H1 (cell line): ENCODE data around the gene MYO15A. TPM values are rescaled to one million over a fixed set of nuclear protein-coding genes. Genes with fewer than 3 reads are reported as not detected.
A peak's percentile ranks its signal among the peaks of the same experiment; 100 is the strongest.

Experiments used
- CEBPB ChIP-seq: IDR thresholded peaks from 2 replicates; pipeline ENCODE4 v1.6.1; 2012; ENCODE audit warnings: low read depth, low read length
- CHD2 ChIP-seq: IDR thresholded peaks from 2 replicates; pipeline ENCODE4 v1.6.1; 2012; ENCODE audit warnings: low read length, improper control_type of control experiment
- GTF2F1 ChIP-seq: IDR thresholded peaks from 2 replicates; pipeline ENCODE4 v1.6.1; 2012; ENCODE audit warnings: low read depth, low read length, improper control_type of control experiment, borderline replicate concordance
- HDAC2 ChIP-seq, 2 experiments: fragments of 300-600 bp in 1 of 2; sonication (generic) in 1 of 2; IDR thresholded peaks; 2 replicates each; pipeline ENCODE4 v1.6.1; 2011 to 2012; ENCODE audit warnings: low read depth in 2 of 2, low read length in 2 of 2, mild to moderate bottlenecking in 2 of 2, moderate library complexity in 2 of 2, borderline replicate concordance in 1 of 2, inconsistent platforms in 1 of 2
- KDM4A ChIP-seq: IDR thresholded peaks from one replicate; pipeline ENCODE4 v1.7.1; 2012; ENCODE audit warnings: low read depth, mild to moderate bottlenecking, moderate library complexity, low read length, inconsistent platforms; ENCODE audit not compliant: severe bottlenecking
- POLR2A ChIP-seq, 2 experiments: IDR thresholded peaks; 1 replicate in 1 of 2; 2 replicates in 1 of 2; pipeline ENCODE4 v1.6.1; 2011; ENCODE audit warnings: low read depth in 2 of 2, low read length in 2 of 2, mild to moderate bottlenecking in 2 of 2; ENCODE audit errors: control extremely low read depth in 1 of 2
- polyA plus RNA-seq, 7 experiments: library from polyadenylated mRNA; depleted of rRNA in 3 of 7; stranded (reverse) in 5 of 7; unstranded in 2 of 7; fragments of >200 nt in 5 of 7; fragments of 200-250 nt in 2 of 7; gene quantifications; 1 replicate in 5 of 7; 2 replicates in 1 of 7; 4 replicates in 1 of 7; pipeline versions ENCODE4 v1.2.1 to v1.2.3, GENCODE V29; 2011 to 2013; ENCODE audit warnings: missing spikeins in 2 of 7, mixed read lengths in 2 of 7
- total RNA-seq: library from RNA; stranded (reverse); fragmentation: NEBNext Ultra II Directional; extraction: Animal tissue kit (Norgen Biotek cat#: 25700); gene quantifications from 2 replicates; pipeline ENCODE4 v1.2.1, GENCODE V29; 2021
- TF ChIP-seq, protein P1 (sequence below): IDR thresholded peaks from 2 replicates; pipeline ENCODE4 v1.6.1; 2012; ENCODE audit warnings: low read length, inconsistent platforms

Gene MYO15A
- total and polyA plus RNA-seq, 2 of the 8 experiments (the other 6 are each of a cell fraction or from before 2014, with no cell fraction given), result 1.6 to 4.2 TPM

DNA sequence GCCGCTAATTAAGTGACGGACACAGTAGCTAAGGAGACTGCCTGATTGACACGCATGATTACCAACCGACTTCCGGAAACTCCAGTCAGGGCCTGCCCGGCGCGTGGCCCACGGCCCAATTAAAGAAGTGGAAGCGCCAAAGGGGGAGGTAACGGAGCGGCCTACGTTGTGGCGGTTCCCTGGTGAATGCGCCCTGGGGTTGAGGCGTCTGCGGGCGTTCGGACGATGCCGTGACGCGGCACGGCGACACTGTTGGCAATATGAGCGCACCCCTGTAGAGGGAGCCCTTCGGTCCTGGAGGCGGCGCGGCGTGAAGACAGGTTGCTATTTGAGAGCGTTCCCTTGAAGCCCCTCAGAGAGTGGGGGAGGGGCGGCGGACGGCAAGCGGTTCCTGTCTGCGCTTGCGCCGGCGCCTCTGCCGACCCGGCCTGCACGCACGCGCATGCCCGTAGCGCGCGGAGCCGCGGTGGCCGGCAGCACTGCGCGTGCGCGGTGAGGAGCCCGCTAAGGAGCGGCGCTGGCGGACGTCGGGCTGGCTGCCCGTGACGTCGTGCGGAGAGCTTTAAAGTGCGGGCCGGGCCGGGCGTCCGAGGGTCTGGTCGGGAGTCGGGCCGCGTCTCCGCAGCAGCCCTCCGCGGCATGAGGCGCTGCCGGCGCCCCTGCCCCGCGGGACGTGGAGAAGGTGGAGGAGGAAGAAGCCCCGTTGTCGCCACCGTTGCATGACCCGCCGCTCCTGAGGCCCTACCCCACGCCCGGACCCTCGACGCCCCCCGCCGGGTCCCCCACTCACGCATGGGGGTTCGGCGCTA lies 75.0 kb downstream of the MYO15A start, which contains the start of gene ALKBH5 (continued):
- TF ChIP-seq, protein P1, sequence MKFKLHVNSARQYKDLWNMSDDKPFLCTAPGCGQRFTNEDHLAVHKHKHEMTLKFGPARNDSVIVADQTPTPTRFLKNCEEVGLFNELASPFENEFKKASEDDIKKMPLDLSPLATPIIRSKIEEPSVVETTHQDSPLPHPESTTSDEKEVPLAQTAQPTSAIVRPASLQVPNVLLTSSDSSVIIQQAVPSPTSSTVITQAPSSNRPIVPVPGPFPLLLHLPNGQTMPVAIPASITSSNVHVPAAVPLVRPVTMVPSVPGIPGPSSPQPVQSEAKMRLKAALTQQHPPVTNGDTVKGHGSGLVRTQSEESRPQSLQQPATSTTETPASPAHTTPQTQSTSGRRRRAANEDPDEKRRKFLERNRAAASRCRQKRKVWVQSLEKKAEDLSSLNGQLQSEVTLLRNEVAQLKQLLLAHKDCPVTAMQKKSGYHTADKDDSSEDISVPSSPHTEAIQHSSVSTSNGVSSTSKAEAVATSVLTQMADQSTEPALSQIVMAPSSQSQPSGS, result peak; percentile 74; the same call in 1 of the 2 replicates
- TF ChIP-seq HDAC2 (IDR thresholded peaks at IDR 0.05; ENCODE audit: borderline replicate concordance in 1 of 2, low read depth in 2 of 2, low read length in 2 of 2) (peak in 1 of 2 experiments; percentile 68; a peak in 2 of 4 replicates), CHD2 (peak; percentile 86), KDM4A (peak; percentile 84), POLR2A (IDR thresholded peaks at IDR 0.05; ENCODE audit: control extremely low read depth in 1 of 2, low read depth in 2 of 2, low read length in 2 of 2) (no peak; a peak in 1 of 3 replicates), GTF2F1 (no peak), CEBPB (no peak)
